ENCODE data around the gene SLC4A1AP.
"Not testable (repeated sequence)": the region's sequence is repeated elsewhere in the genome, so short reads cannot be mapped to it uniquely, and the experiment has no call there.

Gene SLC4A1AP

DNA sequence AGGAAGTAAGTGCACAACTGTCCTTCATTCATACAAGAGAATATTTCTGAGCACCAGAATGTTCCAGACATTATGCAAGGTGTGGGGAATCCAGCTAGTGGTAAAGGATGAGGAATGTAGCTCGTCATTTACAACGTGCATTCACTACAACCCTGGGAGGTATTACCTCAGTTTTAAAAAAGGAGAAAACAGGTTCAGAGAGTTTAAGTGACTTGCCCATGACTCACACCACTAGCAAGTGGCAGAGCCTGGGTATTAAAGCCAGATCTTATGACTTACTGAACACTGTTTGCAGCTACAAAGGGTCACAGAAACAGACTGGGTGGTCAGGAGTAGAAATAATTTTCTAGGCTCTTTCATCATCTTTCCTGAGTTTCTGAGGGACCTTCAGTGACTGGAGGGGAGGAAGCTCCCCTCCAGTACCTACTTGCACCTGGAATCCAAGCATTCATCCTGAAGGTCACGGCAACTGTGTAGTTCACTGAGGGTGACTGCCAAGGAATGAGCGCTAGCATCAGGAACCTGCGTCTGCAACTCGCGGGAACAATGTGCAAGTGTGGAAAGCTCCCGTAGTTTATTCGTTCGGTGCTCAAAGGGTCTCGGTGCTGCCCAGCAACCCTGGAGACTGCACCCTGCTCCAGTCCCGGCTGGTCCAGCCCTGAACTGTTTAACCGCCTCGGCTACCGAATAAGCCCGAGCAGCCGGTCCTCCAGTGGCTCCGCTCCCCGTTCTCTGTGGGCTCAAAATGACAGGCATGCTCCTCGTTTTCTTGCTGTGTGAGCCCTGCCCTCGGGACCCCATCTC, 35.5 kb upstream of the SLC4A1AP start:
- DNase-seq (ENCODE audit: low read depth), result peak; percentile 9
- TF ChIP-seq, protein P1, sequence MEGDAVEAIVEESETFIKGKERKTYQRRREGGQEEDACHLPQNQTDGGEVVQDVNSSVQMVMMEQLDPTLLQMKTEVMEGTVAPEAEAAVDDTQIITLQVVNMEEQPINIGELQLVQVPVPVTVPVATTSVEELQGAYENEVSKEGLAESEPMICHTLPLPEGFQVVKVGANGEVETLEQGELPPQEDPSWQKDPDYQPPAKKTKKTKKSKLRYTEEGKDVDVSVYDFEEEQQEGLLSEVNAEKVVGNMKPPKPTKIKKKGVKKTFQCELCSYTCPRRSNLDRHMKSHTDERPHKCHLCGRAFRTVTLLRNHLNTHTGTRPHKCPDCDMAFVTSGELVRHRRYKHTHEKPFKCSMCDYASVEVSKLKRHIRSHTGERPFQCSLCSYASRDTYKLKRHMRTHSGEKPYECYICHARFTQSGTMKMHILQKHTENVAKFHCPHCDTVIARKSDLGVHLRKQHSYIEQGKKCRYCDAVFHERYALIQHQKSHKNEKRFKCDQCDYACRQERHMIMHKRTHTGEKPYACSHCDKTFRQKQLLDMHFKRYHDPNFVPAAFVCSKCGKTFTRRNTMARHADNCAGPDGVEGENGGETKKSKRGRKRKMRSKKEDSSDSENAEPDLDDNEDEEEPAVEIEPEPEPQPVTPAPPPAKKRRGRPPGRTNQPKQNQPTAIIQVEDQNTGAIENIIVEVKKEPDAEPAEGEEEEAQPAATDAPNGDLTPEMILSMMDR (IDR thresholded peaks at IDR 0.05; ENCODE audit: insufficient read depth, low read depth, low read length, missing control alignments), result no peak

DNA sequence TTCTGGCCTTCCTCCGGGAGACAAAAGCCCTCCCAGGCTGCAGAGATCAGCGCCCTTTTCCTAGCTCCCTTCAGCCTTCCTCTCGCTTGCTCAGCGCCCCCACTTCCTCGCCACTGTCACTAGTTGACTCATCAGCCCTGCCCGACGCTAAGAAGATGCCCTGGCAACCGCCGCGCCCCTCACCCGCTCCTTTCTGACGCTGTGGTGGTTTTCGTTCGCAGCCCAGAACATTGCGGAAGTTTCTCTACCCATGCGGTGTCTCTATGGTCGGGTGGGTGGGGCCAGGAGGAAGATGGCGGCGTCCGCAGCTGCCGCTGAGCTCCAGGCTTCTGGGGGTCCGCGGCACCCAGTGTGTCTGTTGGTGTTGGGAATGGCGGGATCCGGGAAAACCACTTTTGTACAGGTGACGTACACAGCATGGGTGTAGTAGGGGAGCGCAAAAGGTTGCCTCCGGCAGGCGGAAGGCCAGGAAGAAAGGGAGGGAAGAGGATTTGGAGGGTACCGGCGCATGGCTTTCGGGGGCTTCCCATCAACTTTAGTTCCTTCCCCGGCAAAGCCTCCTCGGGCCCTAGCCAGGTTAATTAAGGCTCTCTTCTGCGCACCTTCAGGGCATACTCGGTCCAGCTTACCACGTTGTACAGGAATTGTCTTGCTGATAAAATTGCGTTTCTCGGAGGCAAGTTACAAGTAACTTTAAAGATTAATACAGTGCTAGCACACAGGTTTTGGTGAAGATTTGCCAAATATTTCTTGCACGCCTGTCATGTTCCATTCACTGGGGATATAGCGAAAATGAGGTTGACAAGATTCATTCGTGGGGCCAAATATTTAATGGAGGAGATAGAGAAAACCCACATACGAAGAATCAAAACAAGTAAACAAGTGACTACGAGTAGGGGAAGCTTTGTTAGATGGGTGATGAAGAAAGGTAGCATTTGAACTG, 34.7 kb upstream of the SLC4A1AP start, which contains the start of the genes CCDC121 and GPN1:
Gene CCDC121, minus strand, starts transcription at position 246 of the 943 bp plus-strand sequence. CDS start 1,213 bp downstream, outside the sequence.
Gene GPN1, plus strand, starts transcription at position 284 of the 943 bp plus-strand sequence. Its CDS starts 9 bp downstream, at position 293.
- TF ChIP-seq, protein P1 (IDR thresholded peaks at IDR 0.05; ENCODE audit: insufficient read depth, low read depth, low read length, missing control alignments), result no peak
- peak within 1 kb of the TSS; percentile 75 for H3K4me3 ChIP-seq (ENCODE audit: low read depth, low read length)
- DNase-seq (ENCODE audit: low read depth), result peak; percentile 93

More for the DNA sequence above, 35.5 kb upstream of the SLC4A1AP start:
- peak overlapping the region; percentile 75 for H3K4me3 ChIP-seq (ENCODE audit: low read depth, low read length)

DNA sequence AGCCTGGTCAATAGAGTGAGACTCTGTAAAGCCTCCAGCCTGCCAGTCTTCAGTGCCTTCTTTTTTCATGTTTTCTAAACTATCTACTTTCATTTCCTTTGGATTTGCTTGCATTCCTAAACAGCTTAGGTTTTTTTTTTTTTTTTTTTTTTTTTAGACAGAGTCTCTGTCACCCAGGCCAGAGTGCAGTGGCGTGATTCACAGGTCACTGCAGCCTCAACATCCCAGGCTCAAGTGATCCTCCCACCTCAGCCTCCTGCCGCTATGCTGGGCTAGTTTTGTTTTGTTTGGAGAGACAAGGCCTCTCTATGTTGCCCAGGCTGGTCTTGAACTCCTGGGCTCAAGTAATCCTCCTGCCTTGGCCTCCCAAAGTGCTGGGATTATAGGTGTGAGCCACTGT, 33.4 kb upstream of the SLC4A1AP start:
- DNase-seq (ENCODE audit: low read depth); H3K4me3 ChIP-seq (ENCODE audit: low read depth, low read length): not testable (repeated sequence)

DNA sequence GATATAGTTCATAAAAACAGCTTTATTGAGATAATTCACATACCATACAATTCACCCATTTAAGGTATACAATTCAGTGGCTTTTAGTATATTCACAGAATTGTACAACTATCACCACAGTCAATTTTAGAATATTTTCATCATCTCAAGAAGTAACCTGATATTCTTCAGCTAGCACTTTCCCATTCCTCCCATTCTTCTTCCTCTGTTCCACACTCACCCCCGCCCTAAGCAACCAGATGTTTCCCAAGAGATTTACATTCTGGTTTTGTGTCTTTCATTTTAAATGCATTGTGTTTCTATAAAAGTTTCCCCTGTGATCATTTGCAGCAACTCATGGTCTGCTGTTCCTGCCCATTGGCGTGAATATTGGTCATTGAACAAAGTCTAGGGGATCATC, 29.4 kb upstream of the SLC4A1AP start:
- TF ChIP-seq, protein P1 (IDR thresholded peaks at IDR 0.05; ENCODE audit: insufficient read depth, low read depth, low read length, missing control alignments), result no peak
- DNase-seq (ENCODE audit: low read depth), result no peak
- no peak overlapping the region for H3K4me3 ChIP-seq (ENCODE audit: low read depth, low read length)

DNA sequence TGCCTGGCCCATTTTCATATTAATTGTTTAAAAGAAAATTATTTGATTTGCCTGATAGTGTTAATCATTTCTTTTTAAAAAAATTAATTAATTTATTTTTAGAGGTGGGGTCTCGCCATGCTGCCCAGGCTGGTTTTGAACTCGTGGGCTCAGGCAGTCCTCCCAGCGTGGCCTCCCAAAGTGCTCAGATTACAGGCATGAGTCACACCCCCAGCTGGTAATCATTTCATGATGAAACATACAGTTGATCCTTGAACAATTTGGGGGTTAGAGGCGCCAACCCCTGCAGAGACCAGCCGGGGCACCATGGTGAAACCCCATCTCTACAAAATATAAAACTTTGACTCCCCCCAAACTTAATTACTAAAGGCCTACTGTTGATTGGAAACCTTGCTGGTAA, 26.9 kb upstream of the SLC4A1AP start:
- TF ChIP-seq, protein P1 (IDR thresholded peaks at IDR 0.05; ENCODE audit: insufficient read depth, low read depth, low read length, missing control alignments), result no peak
- DNase-seq (ENCODE audit: low read depth), result no peak
- H3K4me3 ChIP-seq (ENCODE audit: low read depth, low read length), result no peak overlapping the region

DNA sequence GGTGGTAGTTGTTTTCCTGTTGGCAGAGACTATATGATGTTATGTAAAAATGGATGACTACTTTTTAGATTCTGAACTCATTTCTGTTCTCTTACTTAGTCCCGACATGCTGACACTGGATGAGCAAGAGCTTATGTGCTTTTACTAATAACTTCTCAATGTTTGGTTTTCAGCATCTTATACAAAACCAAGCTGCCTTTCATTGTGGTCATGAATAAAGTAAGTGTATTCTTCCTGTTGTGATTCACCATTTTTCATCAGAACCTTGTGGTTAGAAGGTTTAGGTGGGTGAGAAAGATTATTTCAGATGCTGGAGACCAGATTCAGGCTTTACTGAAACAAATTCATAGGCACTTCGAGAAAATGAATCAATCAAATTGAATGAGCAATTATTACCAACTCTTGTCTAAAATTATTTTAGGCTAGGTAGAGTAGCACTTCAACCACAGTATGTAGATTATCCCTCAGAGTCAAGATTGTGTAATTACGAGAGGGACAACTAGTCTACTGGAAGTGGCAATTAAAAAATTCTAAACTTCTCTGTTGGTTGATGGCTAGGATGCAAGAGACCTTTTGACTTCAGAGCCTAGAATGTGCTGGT, 25.6 kb upstream of the SLC4A1AP start:
- no peak for DNase-seq (ENCODE audit: low read depth)
- H3K4me3 ChIP-seq (ENCODE audit: low read depth, low read length), result no peak overlapping the region
- TF ChIP-seq, protein P1 (IDR thresholded peaks at IDR 0.05; ENCODE audit: insufficient read depth, low read depth, low read length, missing control alignments), result no peak
